ENCODE measurements around the gene TUBGCP6.
"Not testable (repeated sequence)": the region's sequence is repeated elsewhere in the genome, so short reads cannot be mapped to it uniquely, and the experiment has no call there.

Gene TUBGCP6

DNA sequence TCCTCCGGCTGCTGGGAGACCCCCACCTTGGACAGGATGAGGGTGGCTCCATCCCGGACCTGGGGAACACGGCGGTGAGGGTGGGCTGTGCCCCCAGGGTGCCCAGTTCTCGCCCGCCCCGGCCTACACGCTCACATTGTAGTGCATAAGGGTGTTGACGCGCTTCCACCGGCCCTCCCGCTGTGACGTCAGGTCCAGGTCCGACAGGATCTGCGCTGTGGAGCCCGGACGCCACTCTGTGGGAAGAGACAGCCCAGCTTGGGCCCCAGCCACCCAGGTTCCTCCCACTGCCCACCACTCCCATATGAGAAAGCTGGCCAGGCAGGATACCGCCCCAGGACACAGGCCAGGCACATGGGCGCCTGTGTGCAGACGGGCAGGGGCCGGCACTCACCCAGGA, 33.6 kb upstream of the TUBGCP6 start:
- no peak for DNase-seq

DNA sequence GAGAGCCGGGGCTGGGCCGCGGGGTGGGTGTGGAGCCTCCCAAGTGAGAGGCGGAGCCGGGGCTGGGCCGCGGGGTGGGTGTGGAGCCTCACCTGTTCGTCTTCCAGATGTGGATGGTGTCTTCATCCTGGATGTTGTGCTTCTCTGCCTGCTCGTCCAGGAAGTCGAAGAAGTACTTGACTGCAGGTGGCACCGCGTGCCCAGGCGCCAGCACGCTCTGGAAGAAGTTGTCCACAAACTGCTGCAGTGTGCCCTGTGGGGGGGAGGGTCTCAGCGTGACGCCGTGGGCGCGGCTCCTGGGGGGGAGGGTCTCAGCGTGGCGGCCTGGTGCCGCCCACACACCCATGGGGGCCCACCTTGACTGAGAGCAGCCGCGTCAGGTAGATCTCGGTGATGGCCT, 32.9 kb upstream of the TUBGCP6 start:
- no peak for DNase-seq

- DNase-seq, result peak; percentile 81
Observed at GRCh38 chr22:50276143-50276542, 31.3 kb upstream of the TUBGCP6 start.

GRCh38 chr22:50275181-50276055, 30.6 kb upstream of the TUBGCP6 start:
- no peak for DNase-seq

- no peak for DNase-seq
Observed at GRCh38 chr22:50274771-50275170, 29.9 kb upstream of the TUBGCP6 start.

DNA sequence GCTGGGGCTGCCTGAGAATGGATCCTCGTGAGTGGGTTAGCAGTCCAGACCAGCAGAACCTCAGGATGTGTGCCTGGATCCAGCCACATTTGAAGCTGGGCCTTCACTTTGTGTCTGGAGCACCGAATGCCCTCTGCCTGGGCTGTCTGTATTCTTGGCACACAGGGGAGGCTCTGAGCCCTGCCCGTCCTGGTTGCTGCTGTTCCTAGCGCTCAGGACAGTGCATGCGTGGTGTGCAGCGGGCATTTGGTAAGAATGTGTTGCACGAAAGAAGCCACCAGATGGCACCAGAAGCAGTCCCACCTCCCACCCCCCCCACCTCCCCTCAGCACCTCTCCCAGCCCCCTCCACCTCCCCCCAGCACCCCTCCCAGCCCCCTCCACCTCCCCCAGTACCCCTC, 29.5 kb upstream of the TUBGCP6 start:
- peak; percentile 63 for DNase-seq

GRCh38 chr22:50273781-50274180, 29.0 kb upstream of the TUBGCP6 start:
- not testable (repeated sequence) for DNase-seq

DNA sequence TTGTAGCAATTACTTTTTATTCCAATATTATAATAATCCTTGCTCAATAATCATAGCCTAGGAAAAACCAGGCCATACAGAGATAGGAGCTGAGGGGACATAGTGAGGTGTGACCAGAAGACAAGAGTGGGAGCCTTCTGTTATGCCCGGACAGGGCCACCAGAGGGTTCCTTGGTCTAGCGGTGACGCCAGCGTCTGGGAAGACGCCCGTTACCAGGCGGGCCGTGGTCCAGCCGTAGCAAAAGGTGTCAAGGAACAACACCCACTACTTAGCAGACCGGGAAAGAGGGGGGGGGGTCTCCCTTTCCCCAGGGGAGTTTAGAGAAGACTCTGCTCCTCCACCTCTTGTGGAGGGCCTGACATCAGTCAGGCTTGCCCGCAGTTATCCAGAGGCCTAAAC, 28.5 kb upstream of the TUBGCP6 start:
- DNase-seq, result not testable (repeated sequence)

DNA sequence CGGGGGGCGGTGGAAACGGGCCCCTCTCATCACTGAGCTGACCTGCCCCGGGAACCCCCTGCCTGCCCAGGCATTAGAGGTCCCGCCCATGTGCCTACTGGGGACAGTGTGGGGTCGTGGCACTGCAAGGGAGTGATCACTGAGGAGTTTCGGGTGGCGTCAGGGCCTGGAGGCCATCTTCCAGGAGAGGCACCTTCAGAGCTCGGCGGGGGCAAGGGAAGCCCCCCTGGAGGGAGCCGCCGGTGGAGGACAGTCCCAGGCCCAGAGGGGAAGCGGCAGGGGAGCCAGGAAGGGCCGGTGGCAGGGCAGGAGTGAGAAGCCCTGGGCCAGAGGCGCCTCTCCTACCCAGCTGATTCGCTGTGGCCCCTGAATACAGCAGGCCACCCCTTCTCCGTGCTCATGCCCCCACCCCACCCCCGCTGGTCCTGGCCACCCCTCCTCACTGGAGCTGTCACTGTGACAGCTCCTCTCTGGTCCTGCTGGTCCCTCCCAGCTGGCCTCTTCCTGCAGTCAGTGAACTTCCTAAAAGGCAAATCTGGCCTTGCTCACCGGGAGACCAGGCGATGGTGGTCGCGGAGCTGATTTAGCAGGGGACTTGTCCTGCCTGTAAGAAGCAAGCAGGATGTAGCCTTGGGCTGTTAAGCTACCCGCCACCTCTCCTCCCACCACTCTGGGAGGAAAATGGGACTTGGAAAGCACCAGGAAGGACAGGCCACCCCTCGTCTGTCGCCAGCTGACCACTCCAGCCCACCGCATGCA, 27.4 kb upstream of the TUBGCP6 start:
- DNase-seq, result no peak

DNA sequence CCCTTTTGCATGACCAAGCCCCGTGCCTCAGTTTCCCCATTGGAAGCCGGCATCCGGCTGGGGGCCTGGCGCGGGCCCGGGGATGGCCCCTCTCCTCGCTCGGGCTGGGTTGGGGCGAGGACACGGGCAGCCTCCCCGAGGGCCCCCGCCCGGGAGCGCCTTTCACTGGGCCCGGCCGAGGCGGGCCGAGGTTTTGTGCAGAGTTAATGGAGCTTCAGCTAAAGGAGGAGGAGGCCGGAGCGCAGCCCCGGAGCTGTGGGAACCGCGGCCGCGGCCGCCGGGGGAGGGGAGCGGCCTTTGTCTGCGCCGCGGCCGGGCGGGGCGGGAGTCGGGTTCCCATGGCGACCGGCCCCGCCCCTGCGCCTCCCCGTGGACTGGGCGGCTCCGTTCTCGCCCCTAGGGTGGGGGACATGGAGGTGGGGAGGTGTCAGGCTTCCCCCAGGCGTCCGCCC, 26.7 kb upstream of the TUBGCP6 start:
- DNase-seq, result peak; percentile 65

DNA sequence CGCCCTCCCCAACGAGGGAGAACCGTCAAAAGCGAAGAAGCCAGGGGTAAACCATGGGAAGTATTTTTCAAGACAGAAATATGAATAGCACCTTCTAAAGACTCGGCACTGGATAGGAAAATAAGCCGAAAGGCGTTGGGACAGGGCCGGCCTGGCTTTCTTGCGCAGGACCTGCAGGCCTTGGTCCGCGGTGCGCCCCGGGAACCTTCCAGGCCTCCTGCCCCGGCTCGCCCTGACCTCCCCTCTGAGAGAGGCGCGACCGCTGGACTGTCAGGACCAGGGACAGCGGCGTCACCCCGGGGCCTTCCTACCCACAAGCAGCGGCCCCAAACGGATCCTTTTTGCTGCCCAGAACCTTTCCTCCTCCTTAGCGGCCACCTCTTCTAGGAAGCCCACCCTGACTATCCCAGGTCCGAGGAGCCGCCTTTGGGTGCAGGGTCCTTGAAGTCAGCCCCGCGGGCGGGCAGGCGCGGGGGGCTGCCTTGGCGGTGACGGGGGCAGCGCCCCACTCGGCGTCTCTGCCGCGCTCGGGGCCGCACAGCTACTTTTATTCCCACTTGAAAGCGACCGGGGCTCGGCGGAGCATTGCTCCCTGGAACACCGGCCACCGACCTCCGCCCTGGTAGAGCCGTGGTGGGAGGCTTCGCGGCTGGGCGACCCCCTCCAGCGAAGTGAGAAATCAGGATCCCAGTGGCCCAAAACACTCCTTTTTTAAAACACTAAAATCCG, 26.0 kb upstream of the TUBGCP6 start:
- peak; percentile 61 for DNase-seq

- peak; percentile 81 for DNase-seq
Observed at GRCh38 chr22:50269970-50270665, 25.3 kb upstream of the TUBGCP6 start, which contains the start of gene MAPK11. Gene MAPK11 (minus strand): TSS chr22:50270380. CDS start chr22:50270292, 88 bp downstream.

DNA sequence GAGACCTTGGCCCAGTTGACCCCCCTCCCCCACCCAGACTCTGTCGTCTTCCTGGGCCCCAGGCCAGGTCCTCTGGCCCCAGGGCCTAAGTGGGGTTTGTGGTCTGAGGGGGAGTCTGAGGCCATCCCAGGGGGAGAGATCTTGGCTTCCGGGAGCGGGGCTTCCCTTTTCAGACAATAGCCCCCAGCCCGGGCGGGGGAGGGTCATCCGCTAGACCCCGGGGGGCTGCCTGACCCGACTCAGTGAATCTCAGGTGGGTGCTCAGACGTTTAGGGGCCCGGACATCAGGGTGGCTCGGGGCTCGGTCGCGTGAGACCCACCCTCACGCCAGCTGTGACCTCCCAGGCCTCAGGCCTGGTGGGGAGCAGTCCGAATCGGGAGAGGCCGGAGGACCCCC, 24.7 kb upstream of the TUBGCP6 start:
- no peak for DNase-seq

- DNase-seq, result no peak
Observed at GRCh38 chr22:50268655-50269113, 23.9 kb upstream of the TUBGCP6 start.

GRCh38 chr22:50267591-50268390, 23.0 kb upstream of the TUBGCP6 start:
- DNase-seq, result peak; percentile 65

DNA sequence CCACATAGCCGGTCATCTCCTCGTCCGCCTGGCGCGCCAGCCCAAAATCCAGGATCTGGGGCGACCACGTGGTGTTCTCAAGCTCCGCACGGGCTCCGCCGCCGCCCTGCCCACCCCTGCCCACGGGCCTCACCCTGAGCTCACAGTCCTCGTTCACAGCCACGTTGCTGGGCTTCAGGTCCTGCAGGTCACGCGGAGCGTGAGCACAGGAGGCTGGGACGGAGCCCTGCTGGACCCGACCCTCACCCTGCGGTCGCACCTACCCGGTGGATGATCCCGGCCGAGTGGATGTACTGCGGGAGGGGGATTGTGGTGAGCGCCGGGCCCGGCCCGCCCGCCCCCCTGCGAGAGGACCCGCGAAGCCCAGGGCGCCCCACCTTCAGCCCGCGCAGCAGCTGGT, 22.2 kb upstream of the TUBGCP6 start:
- DNase-seq, result no peak

GRCh38 chr22:50264946-50265669, 20.3 kb upstream of the TUBGCP6 start:
- DNase-seq, result no peak

GRCh38 chr22:50264104-50264745, 19.4 kb upstream of the TUBGCP6 start:
- no peak for DNase-seq

DNA sequence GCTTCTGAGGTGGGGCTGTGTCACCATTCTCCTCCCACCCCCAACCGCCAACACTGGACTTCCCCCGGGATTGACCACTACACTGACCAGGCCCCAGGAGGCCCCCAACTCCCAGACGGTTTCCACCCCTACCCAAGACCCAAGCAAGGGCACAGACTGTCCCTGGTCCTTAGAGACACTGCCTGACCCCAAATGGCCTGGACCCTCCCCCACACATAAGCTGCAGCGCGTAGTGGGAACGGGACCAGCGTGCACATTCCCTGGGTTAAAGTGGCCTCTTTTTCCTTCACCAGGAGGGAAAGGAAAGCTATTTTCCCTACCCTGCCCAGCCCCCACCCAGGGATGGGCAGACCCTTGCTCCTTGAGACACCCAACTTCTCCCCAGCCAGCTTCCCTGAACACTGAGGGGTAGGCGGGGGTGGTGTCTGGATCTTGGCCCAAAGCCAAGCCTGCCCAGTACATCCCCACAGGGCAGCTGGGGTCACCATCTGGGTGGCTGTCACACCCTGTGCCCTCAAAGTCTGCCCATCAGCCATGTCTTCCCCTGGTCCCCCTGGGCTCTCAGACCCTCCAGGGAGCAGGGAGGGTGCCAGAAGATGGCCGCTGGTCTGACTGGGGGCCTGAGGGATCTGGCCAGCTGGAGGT, 18.3 kb upstream of the TUBGCP6 start:
- no peak for DNase-seq

- DNase-seq, result peak; percentile 23
Observed at GRCh38 chr22:50262460-50262911, 17.7 kb upstream of the TUBGCP6 start.

Data from activated CD4-positive, alpha-beta T cell treated with anti-CD3 and anti-CD28 coated beads, Interleukin-10, Interleukin-2, amounts not matched to agents 100 ng/mL and 50 ng/mL, durations not matched to agents 16 hours and 8 hours (primary cell).